Natural killer cell treated with Interleukin-12 subunit alpha and Interleukin-12 subunit beta and Interleukin-15 and Interleukin-18, amount 100 ng/mL, for 72 hours (primary cell): Measurements from ENCODE around the gene NCS1. TPM values are rescaled to one million over a fixed set of nuclear protein-coding genes. Genes with fewer than 3 reads are reported as not detected.

Experiments
- ATAC-seq, 2 donors: fragments of 150-1000 bp; cut with Tn5 transposase in 1 of 2; sonication (Bioruptor Pico), chemical (Tn5 transposase) in 1 of 2; 2 replicates each; pipeline ENCODE4 v1.10.0; 2021
- DNase-seq: peaks from one replicate; pipeline ENCODE4 v3.0.0; 2022; ENCODE audit warnings: low spot score
- H3K27ac Mint-ChIP-seq, 2 donors: 1 replicate in 1 of 2; 2 replicates in 1 of 2; pipeline ENCODE4 v1.8.0; 2022; ENCODE audit warnings: mixed read lengths in 2 of 2, mild to moderate bottlenecking in 1 of 2, moderate library complexity in 1 of 2
- H3K27me3 Mint-ChIP-seq, 2 donors: 1 replicate in 1 of 2; 2 replicates in 1 of 2; pipeline ENCODE4 v1.8.0; 2022; ENCODE audit warnings: mixed read lengths in 2 of 2
- H3K36me3 Mint-ChIP-seq: one replicate; pipeline ENCODE4 v1.8.0; 2022; ENCODE audit warnings: mixed read lengths
- H3K4me1 Mint-ChIP-seq, 2 donors: 1 replicate in 1 of 2; 2 replicates in 1 of 2; pipeline ENCODE4 v1.8.0; 2022; ENCODE audit warnings: low read depth in 2 of 2, mixed read lengths in 2 of 2, mild to moderate bottlenecking in 1 of 2
- H3K4me3 Mint-ChIP-seq: one replicate; pipeline ENCODE4 v1.8.0; 2022; ENCODE audit warnings: mixed read lengths
- H3K9me3 Mint-ChIP-seq: 2 replicates; pipeline ENCODE4 v1.8.0; 2022; ENCODE audit warnings: mixed read lengths
- total RNA-seq, 2 donors: library from RNA; stranded (reverse); gene quantifications; one replicate each; pipeline ENCODE4 v1.2.3, GENCODE V29; 2022

The NCS1 gene
- total RNA-seq, 2 donors from 2014 or later: 31.0 to 38.1 TPM

GRCh38 chr9:130174025-130174424, 1.8 kb downstream of the NCS1 start:
- Mint-ChIP-seq H3K4me3 (peak overlapping the region; percentile 76), H3K27me3 (no peaks in the 10 kb centered on the region), H3K4me1 (peaks cover 0 to 17% of the 10 kb centered on the region in 2 donors), H3K36me3 (no peaks in the 10 kb centered on the region), H3K27ac (no peak overlapping the region), H3K9me3 (no peaks in the 10 kb centered on the region)
- ATAC-seq (no peak), DNase-seq (no peak)

GRCh38 chr9:130174920-130175321, 2.7 kb downstream of the NCS1 start:
- no peak for DNase-seq
- no peak for ATAC-seq
- H3K9me3 Mint-ChIP-seq: no peaks in the 10 kb centered on the region
- peaks cover 0 to 20% of the 10 kb centered on the region in 2 donors for H3K4me1 Mint-ChIP-seq
- no peaks in the 10 kb centered on the region for H3K27me3 Mint-ChIP-seq
- H3K27ac Mint-ChIP-seq: no peak overlapping the region
- H3K36me3 Mint-ChIP-seq: no peaks in the 10 kb centered on the region
- H3K4me3 Mint-ChIP-seq: no peak overlapping the region

- ATAC-seq (no peak), DNase-seq (no peak)
- Mint-ChIP-seq H3K27me3 (no peaks in the 10 kb centered on the region), H3K36me3 (no peaks in the 10 kb centered on the region), H3K9me3 (no peaks in the 10 kb centered on the region), H3K4me3 (no peak overlapping the region), H3K4me1 (peaks cover 0 to 21% of the 10 kb centered on the region in 2 donors), H3K27ac (no peak overlapping the region)
Observed at GRCh38 chr9:130175355-130175754, 3.2 kb downstream of the NCS1 start.

- Mint-ChIP-seq H3K27me3 (no peaks in the 10 kb centered on the region), H3K36me3 (no peaks in the 10 kb centered on the region), H3K27ac (no peak overlapping the region), H3K4me3 (no peak overlapping the region), H3K9me3 (no peaks in the 10 kb centered on the region), H3K4me1 (peaks cover 0 to 20% of the 10 kb centered on the region in 2 donors)
- no peak for DNase-seq
- no peak for ATAC-seq
Observed at GRCh38 chr9:130176760-130177159, 4.6 kb downstream of the NCS1 start.

- Mint-ChIP-seq H3K4me3 (no peak overlapping the region), H3K27me3 (no peaks in the 10 kb centered on the region), H3K9me3 (no peaks in the 10 kb centered on the region), H3K4me1 (peaks cover 0 to 20% of the 10 kb centered on the region in 2 donors), H3K36me3 (no peaks in the 10 kb centered on the region), H3K27ac (peak overlapping the region in 1 of 2 donors; percentile 67)
- ATAC-seq (no peak), DNase-seq (no peak)
Observed at GRCh38 chr9:130177898-130178805, 5.9 kb downstream of the NCS1 start.

- Mint-ChIP-seq H3K9me3 (no peaks in the 10 kb centered on the region), H3K36me3 (no peaks in the 10 kb centered on the region), H3K4me1 (peaks cover 0 to 21% of the 10 kb centered on the region in 2 donors), H3K27ac (peak overlapping the region in 1 of 2 donors; percentile 67), H3K27me3 (no peaks in the 10 kb centered on the region), H3K4me3 (no peak overlapping the region)
- DNase-seq: no peak
- ATAC-seq: no peak
Observed at GRCh38 chr9:130179331-130179907, 7.2 kb downstream of the NCS1 start.

GRCh38 chr9:130180516-130180915, 8.3 kb downstream of the NCS1 start:
- ATAC-seq (no peak), DNase-seq (no peak)
- no peak overlapping the region for H3K27ac Mint-ChIP-seq
- no peaks in the 10 kb centered on the region for H3K9me3 Mint-ChIP-seq
- no peaks in the 10 kb centered on the region for H3K27me3 Mint-ChIP-seq
- no peak overlapping the region for H3K4me3 Mint-ChIP-seq
- H3K36me3 Mint-ChIP-seq: no peaks in the 10 kb centered on the region
- peaks cover 0 to 17% of the 10 kb centered on the region in 2 donors for H3K4me1 Mint-ChIP-seq

GRCh38 chr9:130181678-130182380, 9.6 kb downstream of the NCS1 start:
- DNase-seq: no peak
- H3K4me1 Mint-ChIP-seq: peaks cover 0 to 19% of the 10 kb centered on the region in 2 donors
- H3K9me3 Mint-ChIP-seq: no peaks in the 10 kb centered on the region
- ATAC-seq: no peak
- H3K27ac Mint-ChIP-seq: no peak overlapping the region
- H3K36me3 Mint-ChIP-seq: no peaks in the 10 kb centered on the region
- H3K27me3 Mint-ChIP-seq: no peaks in the 10 kb centered on the region
- no peak overlapping the region for H3K4me3 Mint-ChIP-seq

GRCh38 chr9:130182381-130182909, 10.2 kb downstream of the NCS1 start:
- DNase-seq: no peak
- peak in 1 of 2 donors; percentile 24 for ATAC-seq
- H3K4me1 Mint-ChIP-seq: peaks cover 0 to 19% of the 10 kb centered on the region in 2 donors
- no peak overlapping the region for H3K4me3 Mint-ChIP-seq
- no peak overlapping the region for H3K27ac Mint-ChIP-seq
- H3K9me3 Mint-ChIP-seq: no peaks in the 10 kb centered on the region
- no peaks in the 10 kb centered on the region for H3K36me3 Mint-ChIP-seq
- no peaks in the 10 kb centered on the region for H3K27me3 Mint-ChIP-seq

GRCh38 chr9:130183133-130183762, 11.0 kb downstream of the NCS1 start:
- peak in 1 of 2 donors; percentile 51 for ATAC-seq
- Mint-ChIP-seq H3K4me3 (no peak overlapping the region), H3K36me3 (no peaks in the 10 kb centered on the region), H3K4me1 (peaks cover 0 to 23% of the 10 kb centered on the region in 2 donors), H3K27me3 (no peaks in the 10 kb centered on the region), H3K9me3 (no peaks in the 10 kb centered on the region), H3K27ac (peak overlapping the region in 1 of 2 donors; percentile 9)
- DNase-seq: no peak

- Mint-ChIP-seq H3K27me3 (no peaks in the 10 kb centered on the region), H3K27ac (no peak overlapping the region), H3K9me3 (no peaks in the 10 kb centered on the region), H3K4me3 (no peak overlapping the region), H3K4me1 (peaks cover 0 to 22% of the 10 kb centered on the region in 2 donors), H3K36me3 (no peaks in the 10 kb centered on the region)
- ATAC-seq (no peak), DNase-seq (no peak)
Observed at GRCh38 chr9:130185017-130185416, 12.8 kb downstream of the NCS1 start.

GRCh38 chr9:130185490-130186031, 13.4 kb downstream of the NCS1 start:
- Mint-ChIP-seq H3K36me3 (no peaks in the 10 kb centered on the region), H3K4me1 (peaks cover 0 to 21% of the 10 kb centered on the region in 2 donors), H3K9me3 (no peaks in the 10 kb centered on the region), H3K27ac (peak overlapping the region in 1 of 2 donors; percentile 28), H3K27me3 (no peaks in the 10 kb centered on the region), H3K4me3 (no peak overlapping the region)
- DNase-seq (no peak), ATAC-seq (no peak)

- no peak overlapping the region for H3K4me3 Mint-ChIP-seq
- H3K27ac Mint-ChIP-seq: peak overlapping the region; percentile 28 to 33
- no peaks in the 10 kb centered on the region for H3K36me3 Mint-ChIP-seq
- ATAC-seq: no peak
- no peaks in the 10 kb centered on the region for H3K9me3 Mint-ChIP-seq
- H3K27me3 Mint-ChIP-seq: no peaks in the 10 kb centered on the region
- H3K4me1 Mint-ChIP-seq: peaks cover 0 to 21% of the 10 kb centered on the region in 2 donors
- no peak for DNase-seq
Observed at GRCh38 chr9:130186051-130186450, 13.8 kb downstream of the NCS1 start.
